ENCODE measurements around the gene DKKL1. TPM values are rescaled to one million over a fixed set of nuclear protein-coding genes. Genes with fewer than 3 reads are reported as not detected.

DKKL1 gene
- total RNA-seq, 1 experiment from 2014 or later, result not detected

DNA sequence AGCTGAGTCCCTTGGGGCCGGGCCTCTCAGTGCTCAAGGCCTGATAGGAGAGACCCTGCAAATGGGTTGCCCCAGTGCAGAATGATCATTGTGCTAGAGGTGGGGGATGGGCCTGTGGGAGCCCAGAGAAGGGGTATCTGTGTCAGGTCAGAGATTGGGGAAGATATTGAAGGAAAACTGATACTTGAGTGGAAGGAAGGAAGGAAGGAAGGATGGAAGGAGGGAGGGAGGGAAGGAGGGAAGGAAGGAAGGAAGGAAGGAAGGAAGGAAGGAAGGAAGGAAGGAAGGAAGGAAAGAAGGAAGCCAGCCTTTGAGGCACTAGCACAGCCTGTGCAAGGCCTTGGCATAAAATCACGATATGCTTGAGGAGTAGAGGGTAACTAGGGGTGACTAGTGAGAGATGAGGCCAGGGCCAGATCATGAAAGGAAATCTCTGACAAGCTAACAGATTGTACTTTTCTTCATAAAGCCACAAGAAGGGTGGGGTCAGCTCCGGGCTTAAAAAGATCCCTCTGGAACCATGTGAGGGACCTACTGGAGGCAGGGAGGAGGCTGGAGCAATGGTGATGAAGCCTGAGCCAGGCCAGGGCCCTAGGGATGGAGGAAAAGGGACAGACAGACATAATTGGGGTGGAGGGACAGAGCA lies 48.1 kb downstream of the DKKL1 start:
- Histone ChIP-seq H3K9me2 (ENCODE audit: insufficient read depth) (no peaks in the 10 kb centered on the region), H3K4me1 (replicated peaks; ENCODE audit: insufficient read depth) (no peaks in the 10 kb centered on the region), H3K79me2 (ENCODE audit: low read depth) (no peaks in the 10 kb centered on the region), H4K20me1 (ENCODE audit: insufficient read depth) (no peaks in the 10 kb centered on the region), H2AFZ (no peak overlapping the region), H3K27ac (no peak overlapping the region), H3K9me3 (ENCODE audit: insufficient read depth, low read depth) (no peaks in the 10 kb centered on the region), H3F3A (ENCODE audit: insufficient read depth, low read depth) (no peaks in the 10 kb centered on the region), H3K4me3 (no peak overlapping the region), H3K36me3 (ENCODE audit: low read depth) (no peaks in the 10 kb centered on the region), H3K4me2 (no peak overlapping the region), H3K27me3 (ENCODE audit: insufficient read depth, low read depth) (peaks cover 25% of the 10 kb centered on the region)
- intact Hi-C loops (cut with micrococcal nuclease; ENCODE audit: unreplicated experiment), result no loop called here
- no peak for DNase-seq
- CTCF ChIA-PET, result interaction anchor here (0.6 kb wide), 1 partner anchor 284 kb away, joined by 5 read pairs; no protein-coding TSS in a partner anchor
- POLR2A ChIA-PET (ENCODE audit: unreplicated experiment), result no interaction called here
- TF ChIP-seq, protein P1, sequence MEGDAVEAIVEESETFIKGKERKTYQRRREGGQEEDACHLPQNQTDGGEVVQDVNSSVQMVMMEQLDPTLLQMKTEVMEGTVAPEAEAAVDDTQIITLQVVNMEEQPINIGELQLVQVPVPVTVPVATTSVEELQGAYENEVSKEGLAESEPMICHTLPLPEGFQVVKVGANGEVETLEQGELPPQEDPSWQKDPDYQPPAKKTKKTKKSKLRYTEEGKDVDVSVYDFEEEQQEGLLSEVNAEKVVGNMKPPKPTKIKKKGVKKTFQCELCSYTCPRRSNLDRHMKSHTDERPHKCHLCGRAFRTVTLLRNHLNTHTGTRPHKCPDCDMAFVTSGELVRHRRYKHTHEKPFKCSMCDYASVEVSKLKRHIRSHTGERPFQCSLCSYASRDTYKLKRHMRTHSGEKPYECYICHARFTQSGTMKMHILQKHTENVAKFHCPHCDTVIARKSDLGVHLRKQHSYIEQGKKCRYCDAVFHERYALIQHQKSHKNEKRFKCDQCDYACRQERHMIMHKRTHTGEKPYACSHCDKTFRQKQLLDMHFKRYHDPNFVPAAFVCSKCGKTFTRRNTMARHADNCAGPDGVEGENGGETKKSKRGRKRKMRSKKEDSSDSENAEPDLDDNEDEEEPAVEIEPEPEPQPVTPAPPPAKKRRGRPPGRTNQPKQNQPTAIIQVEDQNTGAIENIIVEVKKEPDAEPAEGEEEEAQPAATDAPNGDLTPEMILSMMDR (conservative IDR thresholded peaks at IDR 0.05), result no peak
- TF ChIP-seq EZH2 (IDR thresholded peaks at IDR 0.05; ENCODE audit: low read depth), result no peak
- no TSS peak for BruUV-seq (replicated peaks)

GRCh38 chr19:49413348-49413747 lies 49.7 kb downstream of the DKKL1 start:
- CTCF ChIA-PET, result interaction anchor here (0.7 kb wide), 1 partner anchor 32 kb away, joined by 5 read pairs; no protein-coding TSS in a partner anchor

DNA sequence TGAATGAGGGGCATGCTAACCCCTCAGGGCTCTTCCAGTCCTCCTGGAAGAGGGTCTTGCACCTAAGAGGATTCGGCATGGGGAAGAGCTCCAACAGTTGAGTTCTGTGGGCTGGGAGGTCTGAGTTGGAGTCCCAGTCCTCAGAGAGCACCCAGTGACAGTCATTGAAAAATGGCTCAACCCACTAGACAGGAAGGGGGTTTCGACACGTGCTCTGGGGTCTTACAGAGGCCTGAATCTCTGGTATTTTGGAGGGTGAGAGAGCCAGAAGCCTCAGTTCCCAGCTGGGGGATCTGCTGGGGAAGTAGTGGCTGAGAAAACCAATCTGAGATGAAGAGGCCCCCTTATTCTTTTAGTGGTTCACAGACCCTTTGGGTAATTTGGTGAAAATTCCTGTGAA lies 50.6 kb downstream of the DKKL1 start:
- no peak for DNase-seq
- Histone ChIP-seq H3K27ac (no peak overlapping the region), H3K4me3 (no peak overlapping the region), H3K4me1 (replicated peaks; ENCODE audit: insufficient read depth) (no peaks in the 10 kb centered on the region), H3K9me2 (ENCODE audit: insufficient read depth) (no peaks in the 10 kb centered on the region), H3K79me2 (ENCODE audit: low read depth) (no peaks in the 10 kb centered on the region), H3K4me2 (no peak overlapping the region), H3K27me3 (ENCODE audit: insufficient read depth, low read depth) (peaks cover 50% of the 10 kb centered on the region), H3K36me3 (ENCODE audit: low read depth) (no peaks in the 10 kb centered on the region), H3F3A (ENCODE audit: insufficient read depth, low read depth) (no peaks in the 10 kb centered on the region), H3K9me3 (ENCODE audit: insufficient read depth, low read depth) (no peaks in the 10 kb centered on the region), H4K20me1 (ENCODE audit: insufficient read depth) (no peaks in the 10 kb centered on the region), H2AFZ (no peak overlapping the region)
- intact Hi-C loops (cut with micrococcal nuclease; ENCODE audit: unreplicated experiment), result no loop called here
- CTCF ChIA-PET, result no interaction called here
- no TSS peak for BruUV-seq (replicated peaks)
- no peak for TF ChIP-seq EZH2 (IDR thresholded peaks at IDR 0.05; ENCODE audit: low read depth)
- TF ChIP-seq, protein P1 (conservative IDR thresholded peaks at IDR 0.05), result no peak
- POLR2A ChIA-PET (ENCODE audit: unreplicated experiment), result no interaction called here

More at GRCh38 chr19:49413348-49413747, 49.7 kb downstream of the DKKL1 start:
- Histone ChIP-seq H3K9me2 (ENCODE audit: insufficient read depth) (no peaks in the 10 kb centered on the region), H3K9me3 (ENCODE audit: insufficient read depth, low read depth) (no peaks in the 10 kb centered on the region), H3F3A (ENCODE audit: insufficient read depth, low read depth) (no peaks in the 10 kb centered on the region), H4K20me1 (ENCODE audit: insufficient read depth) (no peaks in the 10 kb centered on the region), H3K27ac (no peak overlapping the region), H3K27me3 (ENCODE audit: insufficient read depth, low read depth) (peaks cover 40% of the 10 kb centered on the region), H3K4me3 (no peak overlapping the region), H3K79me2 (ENCODE audit: low read depth) (no peaks in the 10 kb centered on the region), H3K4me2 (no peak overlapping the region), H2AFZ (no peak overlapping the region), H3K36me3 (ENCODE audit: low read depth) (no peaks in the 10 kb centered on the region), H3K4me1 (replicated peaks; ENCODE audit: insufficient read depth) (no peaks in the 10 kb centered on the region)
- TF ChIP-seq, protein P1 (conservative IDR thresholded peaks at IDR 0.05), result no peak
- TF ChIP-seq EZH2 (IDR thresholded peaks at IDR 0.05; ENCODE audit: low read depth), result no peak
- no TSS peak for BruUV-seq (replicated peaks)
- DNase-seq, result no peak
- intact Hi-C loops (cut with micrococcal nuclease; ENCODE audit: unreplicated experiment), result no loop called here
- POLR2A ChIA-PET (ENCODE audit: unreplicated experiment), result no interaction called here
